GM19328 (cell line): ENCODE measurements around the gene NPTN.
A peak's percentile ranks its signal among the peaks of the same experiment; 100 is the strongest.

Source experiments
- ATAC-seq: cut with Tn5 transposase; IDR thresholded peaks from one replicate; pipeline ENCODE4 v1.9.1; 2021; ENCODE audit warnings: mild to moderate bottlenecking, moderate library complexity; ENCODE audit not compliant: unreplicated experiment

NPTN gene

DNA sequence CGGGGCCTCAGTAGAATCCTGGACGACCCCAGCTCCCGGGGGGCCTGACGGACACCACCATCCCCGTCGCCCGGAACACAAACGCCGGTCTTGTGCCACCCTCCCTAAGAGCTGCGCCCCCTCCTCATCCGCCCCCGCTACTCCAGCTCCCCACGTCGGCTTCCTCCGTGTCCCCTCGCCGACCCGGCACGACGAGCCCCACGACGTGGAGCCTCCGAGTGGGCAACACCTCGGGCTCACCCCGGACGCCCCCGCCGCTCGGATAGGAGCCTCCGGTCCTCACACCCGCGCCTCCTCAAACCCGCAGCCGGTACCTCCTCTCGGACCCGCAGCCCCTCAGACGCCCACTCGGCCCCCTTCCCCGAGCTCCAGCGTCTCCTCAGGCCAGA lies 525 bp downstream of the NPTN start:
- peak; percentile 4 for ATAC-seq

GRCh38 chr15:73631915-73632669 lies 1.1 kb downstream of the NPTN start:
- ATAC-seq, result no peak

DNA sequence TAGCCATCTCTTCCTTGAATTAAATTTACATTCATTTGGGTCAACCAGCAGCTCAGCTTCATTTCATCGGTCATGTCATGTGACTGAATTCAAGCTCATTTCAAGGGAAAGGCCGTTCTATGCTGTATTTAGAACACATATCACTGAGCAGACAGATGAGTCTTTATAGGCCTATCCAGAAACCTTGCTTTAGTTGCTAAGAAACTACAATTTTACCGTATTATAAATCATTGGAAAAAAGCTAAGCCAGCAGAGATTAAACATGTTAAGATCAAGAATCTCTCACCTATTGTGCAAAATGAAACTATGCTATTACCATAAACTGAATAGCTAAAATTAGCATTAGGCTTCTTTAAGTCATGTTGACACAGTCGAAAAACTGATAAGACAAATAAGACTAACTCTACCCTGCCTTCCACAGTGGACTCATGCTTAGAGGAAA lies 2.2 kb downstream of the NPTN start:
- no peak for ATAC-seq

GRCh38 chr15:73629798-73630429 lies 3.3 kb downstream of the NPTN start:
- no peak for ATAC-seq

DNA sequence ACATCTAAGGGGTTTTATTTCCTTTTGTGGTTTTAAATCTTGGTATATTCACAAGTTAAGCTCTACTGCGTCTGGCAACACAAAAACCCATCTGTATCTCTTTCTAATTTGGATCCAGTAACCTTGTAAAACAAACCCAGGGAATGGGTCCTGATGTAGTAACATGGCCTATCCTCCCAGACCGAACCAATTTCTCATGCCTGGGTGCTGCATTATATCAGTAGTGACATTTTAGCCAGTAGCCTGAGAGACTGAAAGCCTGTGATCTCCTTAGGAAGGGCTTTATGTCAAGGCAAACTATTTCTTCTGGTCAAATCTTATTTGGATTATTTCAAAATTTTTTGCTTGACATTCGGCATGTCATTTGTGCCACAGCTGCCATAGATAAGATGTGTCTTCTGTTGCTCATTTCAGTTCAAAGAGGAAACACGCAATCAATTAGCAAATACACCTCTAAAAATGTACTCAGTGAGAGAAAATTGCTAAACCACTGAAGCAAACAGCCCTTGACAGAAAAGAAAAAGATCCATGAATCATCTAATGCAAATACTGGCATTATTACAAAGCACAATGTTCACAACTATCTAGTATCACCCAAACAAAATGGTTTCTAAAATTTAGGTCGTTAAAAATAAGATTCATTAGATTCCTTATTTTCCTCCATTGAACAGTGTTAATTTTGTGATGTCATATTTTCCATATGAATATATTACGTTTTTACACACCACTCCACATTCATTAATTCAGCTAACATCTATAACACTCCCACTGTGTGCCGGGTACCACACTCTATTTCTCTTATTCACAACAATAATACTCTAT lies 4.0 kb downstream of the NPTN start:
- no peak for ATAC-seq

DNA sequence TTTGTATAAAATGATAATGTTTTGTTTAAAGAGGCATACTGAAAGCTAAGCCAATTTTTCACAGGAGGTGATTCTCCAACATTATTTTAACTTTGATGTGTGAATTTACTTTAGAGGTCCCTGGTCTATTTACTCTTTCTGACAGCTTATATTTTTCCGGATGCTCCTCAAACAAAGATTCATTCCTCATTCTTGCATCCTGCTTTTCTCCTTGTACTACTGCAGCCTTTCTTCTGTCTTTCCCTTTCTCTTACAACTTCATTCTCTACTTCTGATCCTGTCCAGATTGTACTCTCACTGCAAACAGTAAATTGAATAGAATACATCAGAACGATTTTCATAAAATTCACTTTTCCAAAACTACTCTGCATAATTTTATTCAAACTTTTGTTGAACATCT lies 5.1 kb downstream of the NPTN start:
- no peak for ATAC-seq

DNA sequence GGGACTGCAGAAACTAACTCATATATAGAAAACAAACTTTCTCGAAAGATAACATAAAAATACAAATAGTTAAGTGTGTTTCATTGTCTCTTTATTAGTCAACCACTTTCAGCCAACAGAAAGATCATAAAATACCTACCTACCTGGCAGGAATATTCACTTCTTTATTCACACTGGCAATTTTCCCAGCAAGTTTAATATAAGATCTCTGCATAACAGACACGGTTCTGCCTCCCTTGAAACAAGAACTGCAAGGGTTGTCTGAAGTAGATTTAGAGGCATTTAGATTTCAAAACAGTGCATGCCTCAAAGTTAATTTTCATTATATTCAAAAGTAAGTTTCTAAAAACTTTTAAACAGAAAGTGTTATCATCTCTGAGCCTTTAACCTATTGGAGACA lies 7.1 kb downstream of the NPTN start:
- ATAC-seq, result no peak

DNA sequence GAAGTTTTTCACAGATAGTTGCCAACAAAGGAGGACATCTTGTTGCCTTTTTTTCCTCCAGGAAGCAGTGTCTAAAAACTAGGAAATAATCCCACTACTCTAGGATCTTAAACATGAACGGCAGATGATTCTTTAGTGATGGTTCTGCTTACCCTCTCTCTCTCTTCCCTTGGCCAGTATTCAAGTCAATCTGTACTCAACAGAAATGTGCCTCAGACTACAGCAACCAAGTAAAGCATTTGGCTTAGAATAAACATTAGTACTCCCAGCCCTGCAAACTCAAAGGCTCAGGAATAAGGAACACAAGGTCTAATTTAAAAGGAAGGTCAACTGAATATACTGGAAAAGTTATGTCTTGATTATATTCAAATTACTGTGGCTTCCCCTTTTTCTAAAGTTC lies 8.7 kb downstream of the NPTN start:
- no peak for ATAC-seq

- no peak for ATAC-seq
These were observed 11.8 kb downstream of the NPTN start for GRCh38 chr15:73621286-73621826.

DNA sequence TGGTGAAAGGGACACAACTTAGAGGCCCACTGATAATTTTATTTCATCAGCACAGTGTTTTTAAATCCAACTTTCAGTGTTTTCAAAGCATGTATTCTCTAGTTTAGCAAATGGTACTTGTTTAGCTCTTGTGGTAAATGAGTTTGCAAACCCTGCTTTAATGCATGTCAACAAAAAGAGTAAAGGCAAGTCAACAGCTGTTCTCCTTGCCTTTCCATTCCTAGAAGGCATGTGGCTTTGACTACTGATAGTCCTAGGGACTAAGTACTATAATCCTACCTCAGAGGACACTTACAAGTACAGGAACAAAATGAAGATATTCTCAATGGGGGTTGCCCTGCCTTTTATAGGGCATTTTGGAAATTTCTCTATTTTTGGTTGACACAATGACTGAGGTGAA lies 13.1 kb downstream of the NPTN start:
- no peak for ATAC-seq

DNA sequence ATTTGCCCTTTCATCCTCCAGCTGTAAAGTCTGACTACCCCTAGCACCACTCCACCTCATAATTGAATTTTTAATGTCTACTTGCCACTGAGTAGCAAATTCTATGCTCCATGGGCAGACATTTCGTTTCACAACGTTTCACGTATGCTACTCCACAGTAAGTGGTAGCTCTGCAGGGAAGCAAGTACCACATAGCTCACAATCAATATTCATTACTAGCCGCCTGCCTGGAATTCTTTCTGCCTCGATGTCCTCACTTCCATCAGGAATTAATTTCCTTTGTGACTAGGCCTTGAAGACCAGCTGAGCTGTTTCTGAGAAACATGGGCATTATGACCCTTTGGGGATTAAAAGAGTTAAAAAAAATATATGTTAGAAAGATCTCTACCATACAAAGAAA lies 15.3 kb downstream of the NPTN start:
- no peak for ATAC-seq

DNA sequence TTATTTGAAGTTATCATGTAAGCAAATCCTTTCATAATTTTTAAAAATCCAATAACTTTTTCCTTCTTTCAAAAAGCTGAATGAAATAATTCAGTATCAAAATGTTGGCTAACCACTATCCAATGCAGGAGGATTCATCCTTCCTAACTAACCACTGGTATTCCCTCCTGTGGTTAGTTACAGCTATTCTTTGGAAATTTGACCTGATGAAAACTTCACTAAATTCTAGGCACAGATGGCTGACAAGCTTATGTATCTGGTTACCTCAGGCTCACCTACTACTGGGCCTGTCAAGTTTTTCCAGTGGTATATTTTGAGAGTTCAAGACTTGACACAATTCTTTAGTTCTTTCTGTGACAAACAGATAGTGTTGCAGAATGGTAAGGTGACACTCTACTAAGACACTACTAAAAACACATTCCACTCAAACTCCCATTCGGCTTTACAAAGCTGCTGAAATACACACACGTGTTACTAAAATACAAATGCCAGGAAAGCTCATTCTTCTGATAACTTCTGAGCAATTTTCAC lies 15.8 kb downstream of the NPTN start:
- no peak for ATAC-seq

DNA sequence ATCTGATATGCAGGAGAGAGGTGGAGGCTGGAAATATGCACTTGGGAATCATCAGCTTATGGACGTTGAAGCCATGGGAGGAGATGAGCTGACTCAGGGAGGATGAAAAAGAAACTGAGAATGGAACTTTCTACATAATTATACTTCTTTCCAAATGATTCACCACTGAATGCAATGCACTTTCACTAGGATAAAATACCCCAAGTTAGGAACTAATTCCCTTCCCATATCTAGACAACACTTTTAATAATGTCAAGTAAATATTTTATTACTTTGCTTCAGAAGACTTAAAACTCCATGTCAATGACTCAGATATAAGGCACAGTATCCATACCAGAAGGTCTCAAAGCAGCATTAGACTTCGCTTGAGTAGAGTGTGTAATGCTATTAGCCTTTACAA lies 24.2 kb downstream of the NPTN start:
- ATAC-seq, result no peak

- no peak for ATAC-seq
These were observed 24.7 kb downstream of the NPTN start for GRCh38 chr15:73608475-73608874.

GRCh38 chr15:73607843-73608242 lies 25.3 kb downstream of the NPTN start:
- no peak for ATAC-seq

GRCh38 chr15:73607405-73607804 lies 25.8 kb downstream of the NPTN start:
- ATAC-seq, result no peak

GRCh38 chr15:73605759-73606436 lies 27.3 kb downstream of the NPTN start:
- ATAC-seq, result no peak

GRCh38 chr15:73604477-73604876 lies 28.7 kb downstream of the NPTN start:
- ATAC-seq, result no peak

- ATAC-seq, result no peak
These were observed 30.2 kb downstream of the NPTN start for GRCh38 chr15:73602992-73603391.

GRCh38 chr15:73602446-73602843 lies 30.7 kb downstream of the NPTN start:
- no peak for ATAC-seq
